ENCODE results near the gene PLCXD3. TPM values are rescaled to one million over a fixed set of nuclear protein-coding genes. Genes with fewer than 3 reads are reported as not detected.

Gene PLCXD3
- total and polyA plus RNA-seq, 2 of the 8 experiments (the other 6 are each of a cell fraction or from before 2014, with no cell fraction given) = 0.03 to 0.07 TPM

DNA sequence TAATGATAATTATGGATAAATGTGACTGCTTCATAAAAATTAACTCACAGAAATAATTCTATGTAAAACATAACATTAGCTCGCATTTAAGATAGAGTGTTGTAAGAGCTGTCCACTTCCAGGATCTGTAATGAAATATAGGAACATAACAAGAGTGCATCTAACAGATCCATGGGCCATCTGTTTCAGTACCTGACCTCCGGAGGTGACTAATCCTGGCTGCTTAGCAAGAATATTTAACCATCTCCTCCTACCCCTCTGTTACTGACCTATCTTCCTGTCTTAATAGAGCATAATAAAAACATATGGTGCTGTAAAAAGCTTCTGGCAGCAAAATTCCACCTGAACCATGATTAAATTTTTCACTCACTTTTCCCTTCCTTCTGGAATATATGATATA lies 7.1 kb downstream of the PLCXD3 start:
- Histone ChIP-seq H3K36me3 (ENCODE audit: control insufficient read depth in 2 of 4, insufficient read depth in 4 of 4, low read length in 3 of 4) (no peaks in the 10 kb centered on the region), H2BK15ac (ENCODE audit: low read length) (no peak overlapping the region), H3K23me2 (ENCODE audit: low read depth, low read length) (no peaks in the 10 kb centered on the region), H2BK12ac (ENCODE audit: low read depth, low read length) (no peak overlapping the region), H3K18ac (ENCODE audit: extremely low read depth, low read length) (no peak overlapping the region), H2AK5ac (ENCODE audit: low read depth, low read length) (no peak overlapping the region), H4K8ac (ENCODE audit: extremely low read depth, insufficient read depth, low read length) (no peak overlapping the region), H4K5ac (ENCODE audit: insufficient read length, low read depth, low read length) (no peak overlapping the region), H2BK120ac (replicated peaks; ENCODE audit: low read depth, low read length) (no peak overlapping the region), H2BK20ac (ENCODE audit: low read length) (no peak overlapping the region), H3K27me3 (replicated peaks in 1 of 4; ENCODE audit: control insufficient read depth in 3 of 4, extremely low read depth in 1 of 4, insufficient read depth in 3 of 4, low read length in 3 of 4) (no peaks in the 10 kb centered on the region), H4K91ac (replicated peaks; ENCODE audit: insufficient read length, low read length) (no peak overlapping the region), H3K4me2 (ENCODE audit: insufficient read depth in 1 of 2, low read depth in 2 of 2, low read length in 2 of 2) (no peak overlapping the region), H2BK5ac (ENCODE audit: low read depth, low read length) (no peak overlapping the region), H3K23ac (ENCODE audit: insufficient read length) (no peak overlapping the region), H3K56ac (replicated peaks; ENCODE audit: insufficient read length, low read depth, low read length) (no peak overlapping the region), H3K79me2 (ENCODE audit: control insufficient read depth in 1 of 2, insufficient read depth in 2 of 2, low read length in 2 of 2) (no peaks in the 10 kb centered on the region), H2AFZ (ENCODE audit: low read length) (no peak overlapping the region), H3K4ac (replicated peaks; ENCODE audit: insufficient read length, low read depth, low read length) (no peak overlapping the region), H3K9ac (replicated peaks in 1 of 4; ENCODE audit: extremely low read depth in 1 of 4, low read depth in 3 of 4, low read length in 3 of 4) (no peak overlapping the region), H3K14ac (ENCODE audit: insufficient read length) (no peak overlapping the region), H3K79me1 (ENCODE audit: low read depth, low read length) (no peaks in the 10 kb centered on the region), H3K4me1 (replicated peaks in 1 of 4; ENCODE audit: control insufficient read depth in 3 of 4, insufficient read depth in 4 of 4, low read length in 3 of 4) (peaks cover 0 to 3% (median 0%) of the 10 kb centered on the region in 4 experiments; a peak in 1 of 7 replicates), H4K20me1 (replicated peaks in 1 of 2; ENCODE audit: control insufficient read depth in 1 of 2, insufficient read depth in 2 of 2, low read length in 2 of 2) (no peaks in the 10 kb centered on the region), H3K27ac (ENCODE audit: low read depth, low read length) (no peak overlapping the region), H3K9me3 (ENCODE audit: insufficient read depth in 2 of 2, low read depth in 1 of 2, low read length in 1 of 2) (no peaks in the 10 kb centered on the region), H3K4me3 (ENCODE audit: extremely low read depth in 1 of 4, insufficient read depth in 2 of 4, low read depth in 3 of 4, low read length in 4 of 4) (no peak overlapping the region)
- TF ChIP-seq NANOG (IDR thresholded peaks at IDR 0.05; ENCODE audit: insufficient read depth, low read depth, low read length, poor library complexity, severe bottlenecking) (no peak), CHD2 (IDR thresholded peaks at IDR 0.05; ENCODE audit: low read length) (no peak), BCL11A (IDR thresholded peaks at IDR 0.05; ENCODE audit: low read depth in 2 of 2, low read length in 2 of 2) (no peak), TCF12 (IDR thresholded peaks at IDR 0.05; ENCODE audit: low read depth, low read length) (no peak), TAF7 (optimal IDR thresholded peaks at IDR 0.05; ENCODE audit: borderline replicate concordance, low read depth, low read length) (no peak), SIN3A (conservative IDR thresholded peaks at IDR 0.05 in 1 of 2, IDR thresholded peaks at IDR 0.05 in 1 of 2; ENCODE audit: low read depth in 1 of 2, low read length in 2 of 2) (no peak), POLR2AphosphoS5 (IDR thresholded peaks at IDR 0.05; ENCODE audit: low read depth, low read length) (no peak), POU5F1 (IDR thresholded peaks at IDR 0.05; ENCODE audit: low read depth, low read length) (no peak), KDM5A (IDR thresholded peaks at IDR 0.05; ENCODE audit: low read length) (no peak), CEBPB (IDR thresholded peaks at IDR 0.05; ENCODE audit: low read depth, low read length) (no peak), RXRA (IDR thresholded peaks at IDR 0.05; ENCODE audit: insufficient read depth, low read depth, low read length) (no peak), GABPA (IDR thresholded peaks at IDR 0.05; ENCODE audit: borderline replicate concordance, insufficient read depth, low read length) (no peak), BRCA1 (IDR thresholded peaks at IDR 0.05; ENCODE audit: low read depth, low read length) (no peak), NRF1 (IDR thresholded peaks at IDR 0.05; ENCODE audit: low read depth, low read length) (no peak), KDM4A (IDR thresholded peaks at IDR 0.05; ENCODE audit: low read depth, low read length, severe bottlenecking) (no peak)
- 90% methylated on average over 2 of the region's 2 CpGs; no CpG with 5 or more reads in 1 of the 2 experiments for WGBS, 2 experiments (ENCODE audit: extremely low coverage in 1 of 2, insufficient coverage in 1 of 2, insufficient read length in 1 of 2, insufficient replicate concordance in 2 of 2, low coverage in 1 of 2, low lambda C conversion rate in 2 of 2, missing lambda C conversion rate in 1 of 2)
- FAIRE-seq (no peak), DNase-seq (ENCODE audit: low read depth in 1 of 2, low spot score in 2 of 2) (no peak)
- CTCF ChIA-PET (ENCODE audit: partially characterized antibody) = interaction anchor here (0.9 kb wide), 1 partner anchor 234 kb away, joined by 3 read pairs; no protein-coding TSS in a partner anchor
- POLR2A ChIA-PET (ENCODE audit: partially characterized antibody) = interaction anchor here (0.9 kb wide), 1 partner anchor 668 kb away, joined by 3 read pairs; the partner anchor contains the start of gene RPL37
